HG03196 (cell line): Measurements from ENCODE around the gene CKS1B.

ENCODE experiments used
- ATAC-seq: cut with Tn5 transposase; IDR thresholded peaks from one replicate; pipeline ENCODE4 v1.9.1; 2021; ENCODE audit not compliant: unreplicated experiment

The CKS1B gene

DNA sequence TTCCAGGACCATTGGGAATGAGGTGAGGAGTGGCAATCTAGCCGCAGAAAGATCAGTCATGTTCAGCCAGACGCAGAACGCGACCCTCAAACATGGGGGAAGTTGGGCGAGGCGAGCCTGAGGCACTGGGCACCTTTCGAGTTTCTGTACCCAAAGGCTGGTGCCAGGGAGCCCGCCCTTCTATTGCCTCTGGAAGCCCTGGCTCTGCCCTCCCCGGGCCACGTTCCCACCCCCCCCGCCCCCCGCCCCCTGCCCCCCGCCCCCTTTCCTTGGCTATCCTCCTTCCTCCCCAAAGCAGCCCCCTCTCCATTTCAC lies 25.9 kb downstream of the CKS1B start:
- ATAC-seq: no peak

DNA sequence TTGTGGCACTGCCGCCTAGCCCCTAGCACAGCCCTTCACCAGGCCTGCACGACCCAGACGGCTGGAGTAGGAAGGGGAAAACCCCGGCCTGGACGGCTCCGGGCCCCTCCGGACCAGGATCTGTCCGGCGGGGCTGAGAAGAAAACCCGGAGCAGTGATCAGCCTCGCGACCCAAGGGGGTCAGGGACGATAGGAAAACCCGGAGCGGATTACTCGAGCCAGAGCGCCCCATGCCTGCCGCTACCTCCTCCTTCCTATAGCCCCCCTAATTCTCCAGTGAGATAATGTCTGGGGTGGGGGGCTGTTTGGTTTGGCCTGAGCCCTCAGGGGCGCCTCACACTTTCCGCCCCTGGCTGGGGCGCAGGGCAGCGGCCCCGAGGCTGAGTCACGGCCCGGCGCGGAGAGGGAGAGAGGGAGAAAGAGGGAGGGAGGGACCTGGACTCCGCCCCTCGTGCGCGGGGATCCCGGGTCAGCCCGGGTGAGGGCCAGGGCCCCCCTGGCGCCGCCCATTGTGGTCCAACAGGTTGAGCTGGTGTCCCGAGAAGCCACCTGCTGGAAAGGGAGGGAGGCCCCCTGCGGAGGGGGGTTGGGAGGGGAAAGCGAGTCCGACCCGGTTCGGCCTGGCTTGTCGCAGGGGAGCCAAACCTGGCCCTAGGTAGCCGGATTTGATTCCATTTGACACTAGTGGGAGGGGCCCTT lies 26.4 kb downstream of the CKS1B start:
- peak; percentile 35 for ATAC-seq

DNA sequence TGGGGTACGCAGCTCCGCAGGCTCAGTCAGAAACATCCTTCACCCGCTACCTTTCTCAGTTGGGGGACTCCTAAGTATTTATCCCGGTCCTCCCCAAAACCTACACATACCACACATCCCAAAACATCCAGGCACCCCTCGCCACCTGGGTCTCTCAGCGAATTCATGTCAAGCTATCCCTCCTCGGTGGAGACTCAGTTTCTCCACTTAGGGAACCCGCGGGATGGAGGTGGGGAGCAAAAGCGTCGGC lies 26.9 kb downstream of the CKS1B start:
- ATAC-seq: no peak

DNA sequence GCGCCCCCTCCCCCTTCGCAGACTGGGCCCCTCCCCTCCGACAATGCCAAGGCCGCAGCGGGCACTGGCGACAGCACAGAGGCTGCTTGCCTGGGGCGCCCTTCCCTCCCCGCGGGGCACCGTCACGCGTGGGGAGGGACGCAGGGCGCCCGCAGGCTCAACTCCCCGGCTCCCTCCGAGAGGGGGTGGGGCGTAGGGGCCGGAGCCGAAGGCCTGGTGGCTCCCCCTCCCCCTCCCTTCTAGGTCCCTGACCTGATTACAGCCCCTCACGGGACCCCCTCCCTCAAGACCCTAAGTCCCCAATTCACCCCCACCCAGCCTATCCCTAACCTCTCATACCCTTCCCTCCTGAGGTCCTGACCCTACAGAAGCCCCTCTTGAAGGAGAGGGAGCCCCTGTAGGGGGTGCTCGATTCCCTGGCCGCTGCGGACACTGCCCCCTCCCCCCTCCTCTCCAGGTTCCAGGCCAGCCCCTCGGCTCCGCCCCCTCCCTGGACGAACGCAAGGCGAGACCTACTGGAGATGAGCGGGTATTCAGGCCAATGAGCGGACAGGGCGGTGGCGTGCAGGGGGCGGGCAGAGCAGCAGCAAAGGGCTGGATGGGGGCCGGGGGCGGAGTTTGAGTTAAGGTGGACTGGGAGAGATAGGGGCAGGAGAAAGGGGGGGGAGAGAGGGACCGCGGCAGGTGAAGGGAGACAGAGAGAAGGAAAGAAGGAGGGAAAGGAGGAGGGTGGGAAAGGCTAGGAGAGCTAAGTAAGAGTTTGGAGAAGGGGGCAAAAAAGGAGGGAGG lies 27.4 kb downstream of the CKS1B start:
- peak; percentile 44 for ATAC-seq

DNA sequence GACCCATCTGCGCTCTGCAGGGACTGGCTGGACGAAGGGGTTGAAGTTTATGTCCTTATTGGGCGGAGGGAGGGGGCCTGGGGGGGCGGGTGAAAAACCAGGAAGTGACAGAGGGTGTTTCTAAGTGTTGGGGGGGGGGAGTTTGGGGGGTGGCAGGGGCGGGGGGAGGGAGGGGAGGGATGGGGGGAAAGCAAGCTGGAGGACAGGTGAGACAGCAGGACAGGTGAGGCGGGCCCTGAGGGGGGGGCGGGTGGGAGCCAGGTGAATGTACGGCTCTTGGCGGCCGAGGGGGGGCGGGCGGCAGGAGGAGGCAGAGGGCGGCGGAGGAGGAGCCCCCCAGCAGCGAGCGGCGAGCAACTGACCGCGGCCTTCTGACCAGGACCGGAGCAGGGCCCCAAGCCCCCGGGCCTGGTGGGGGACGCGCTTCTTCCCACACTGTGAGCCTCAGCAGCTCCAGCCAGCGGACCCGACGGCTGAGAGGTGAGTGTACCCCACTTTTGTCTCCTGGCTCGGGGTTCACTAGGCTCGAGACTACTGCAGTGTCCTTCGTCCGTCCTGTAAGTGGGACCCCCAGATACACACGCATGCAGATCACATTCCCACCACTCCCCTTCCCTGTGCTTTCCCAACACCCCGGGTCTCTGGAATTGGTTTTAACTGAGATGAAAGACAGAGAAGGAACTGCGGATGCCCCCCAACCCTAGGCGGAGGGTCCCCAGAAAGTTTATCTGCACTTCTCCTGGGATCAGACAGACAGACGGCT lies 28.2 kb downstream of the CKS1B start, which contains the start of gene ZBTB7B:
Gene ZBTB7B, plus strand, starts transcription at position 339 of the 763 bp plus-strand sequence. CDS start 11,859 bp downstream, outside the sequence.
- ATAC-seq: peak; percentile 1

DNA sequence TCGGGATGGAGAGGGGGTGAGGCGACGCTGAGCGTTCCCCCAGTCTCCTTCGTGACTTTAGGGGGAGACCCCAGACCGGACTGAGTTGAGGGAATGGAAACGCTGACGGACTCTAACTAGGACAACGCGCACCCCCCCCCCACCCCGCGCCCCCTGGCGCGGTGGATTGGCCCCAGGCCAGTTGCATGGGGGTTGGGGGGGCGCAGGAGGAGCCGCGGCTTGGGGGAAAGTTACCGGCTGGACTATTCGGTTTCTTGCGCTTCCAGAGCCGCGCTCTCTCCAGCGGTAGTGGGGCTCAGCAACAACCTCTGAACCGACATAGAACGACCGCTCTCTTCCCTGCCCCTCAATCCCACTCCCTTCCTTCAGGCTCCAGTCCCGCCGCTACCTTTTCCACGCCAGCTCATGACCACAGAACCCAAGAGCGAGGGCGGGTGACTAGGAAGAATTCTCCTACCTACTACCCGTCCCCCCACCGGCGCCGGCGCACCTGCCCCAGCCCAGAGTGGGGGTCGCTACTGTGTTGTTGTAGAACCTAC lies 28.8 kb downstream of the CKS1B start:
- no peak for ATAC-seq

DNA sequence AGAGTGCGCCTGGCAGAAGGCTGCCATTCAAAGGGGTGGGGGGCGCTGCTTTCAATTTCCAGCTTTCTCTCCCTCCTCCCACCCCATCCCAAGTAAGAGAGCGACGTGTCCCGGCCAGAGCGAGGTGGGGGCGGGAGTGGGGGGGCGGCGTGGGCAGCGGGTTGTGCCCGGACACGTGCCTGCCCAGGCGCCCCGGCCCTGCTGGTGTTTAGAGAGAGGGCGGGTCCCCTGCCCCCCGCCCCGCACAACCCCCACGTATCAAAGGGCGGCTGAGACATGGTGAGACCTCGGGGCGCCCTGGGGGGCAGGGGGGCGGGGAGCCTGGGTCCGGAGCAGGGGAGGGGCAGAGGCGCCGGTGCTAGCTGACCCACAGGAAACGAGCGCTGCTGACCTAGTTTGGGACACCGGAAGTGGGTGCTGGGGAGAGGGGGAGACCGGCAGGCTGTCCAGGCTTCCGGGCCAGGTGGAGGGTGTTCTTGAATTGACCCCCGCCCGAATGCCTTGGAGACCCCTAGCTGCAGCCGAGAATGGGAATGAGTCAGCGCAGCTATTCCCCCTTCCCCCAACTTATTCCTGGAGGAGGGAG lies 29.4 kb downstream of the CKS1B start:
- ATAC-seq: no peak

DNA sequence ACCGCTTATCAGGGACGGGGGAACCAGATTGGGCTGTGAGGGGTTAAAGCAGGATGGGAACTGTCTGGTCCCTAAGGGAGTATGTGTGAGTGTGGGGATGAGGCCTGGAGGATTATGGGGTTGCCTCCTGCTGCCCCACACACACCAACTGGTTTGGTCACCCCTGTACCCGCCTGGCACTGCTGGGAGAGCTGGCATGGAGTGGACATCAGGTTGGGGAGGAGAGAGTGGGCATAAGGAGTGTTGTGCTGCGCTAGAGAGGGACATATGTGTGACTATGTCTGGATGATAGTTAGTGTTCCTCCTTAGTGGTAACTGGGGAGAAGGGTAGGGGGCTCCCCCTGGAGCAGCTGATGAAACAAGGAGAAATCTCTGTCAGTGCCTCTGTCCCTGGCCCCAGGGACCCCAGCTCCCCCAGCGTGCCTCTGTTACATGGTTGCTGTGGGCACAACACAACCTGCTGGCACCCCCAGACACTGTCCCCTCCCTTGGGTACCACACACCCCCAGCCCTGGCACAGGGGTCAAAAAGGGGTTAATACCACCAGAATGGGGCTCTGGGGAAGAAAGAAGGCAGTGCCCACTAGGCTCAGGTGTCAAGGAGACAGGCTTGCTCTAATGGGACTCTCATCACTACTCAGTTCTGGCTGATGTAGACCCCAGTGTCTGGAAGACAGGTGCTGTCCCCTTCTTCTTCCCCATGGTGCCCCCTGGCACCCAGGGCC lies 30.0 kb downstream of the CKS1B start:
- ATAC-seq: no peak

DNA sequence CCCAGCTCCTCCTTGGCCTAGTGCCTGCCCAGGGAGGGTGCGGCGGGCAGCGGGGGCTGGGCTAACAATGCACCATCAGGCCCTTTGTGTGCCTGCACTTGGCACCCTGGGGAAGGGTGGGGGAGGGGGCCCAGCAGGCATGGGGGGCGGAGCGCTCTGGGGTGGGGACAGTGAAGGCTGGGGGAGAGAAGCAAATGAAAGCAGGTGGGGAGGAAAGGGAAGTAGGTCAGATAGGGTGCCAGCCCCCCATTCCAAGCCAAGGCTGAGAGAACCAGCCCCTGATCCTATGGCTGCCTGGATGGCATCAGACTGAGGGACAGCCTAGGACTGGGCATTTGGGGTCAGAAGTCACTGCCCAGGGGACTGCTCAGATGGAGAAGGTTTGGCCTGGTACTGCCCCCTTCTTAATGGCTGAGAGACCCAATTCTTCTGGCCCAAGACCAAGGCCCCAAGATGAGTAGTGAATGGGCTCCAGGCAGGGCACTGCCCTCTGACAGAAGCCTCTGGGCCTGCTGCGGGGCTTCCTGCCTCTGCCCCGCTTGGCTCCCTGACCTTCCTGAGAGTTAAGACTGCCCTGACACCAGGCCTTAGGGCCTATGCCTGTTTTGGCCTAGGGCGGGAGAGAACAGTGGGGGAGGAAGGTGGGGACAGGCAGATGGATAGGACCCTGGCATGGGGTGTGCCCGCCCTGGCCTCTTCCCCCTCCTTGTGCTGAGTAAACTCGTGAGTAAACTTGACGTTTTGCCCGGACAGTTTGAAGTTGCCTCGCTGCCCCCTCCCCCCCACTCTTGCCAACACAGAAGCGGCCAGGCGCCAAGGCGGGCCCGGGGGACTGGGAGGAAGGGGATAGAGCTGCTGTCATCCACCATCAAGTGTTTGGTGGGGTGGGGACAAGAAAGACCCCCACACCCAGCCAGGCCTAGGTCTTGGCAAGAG lies 30.9 kb downstream of the CKS1B start:
- ATAC-seq: no peak

DNA sequence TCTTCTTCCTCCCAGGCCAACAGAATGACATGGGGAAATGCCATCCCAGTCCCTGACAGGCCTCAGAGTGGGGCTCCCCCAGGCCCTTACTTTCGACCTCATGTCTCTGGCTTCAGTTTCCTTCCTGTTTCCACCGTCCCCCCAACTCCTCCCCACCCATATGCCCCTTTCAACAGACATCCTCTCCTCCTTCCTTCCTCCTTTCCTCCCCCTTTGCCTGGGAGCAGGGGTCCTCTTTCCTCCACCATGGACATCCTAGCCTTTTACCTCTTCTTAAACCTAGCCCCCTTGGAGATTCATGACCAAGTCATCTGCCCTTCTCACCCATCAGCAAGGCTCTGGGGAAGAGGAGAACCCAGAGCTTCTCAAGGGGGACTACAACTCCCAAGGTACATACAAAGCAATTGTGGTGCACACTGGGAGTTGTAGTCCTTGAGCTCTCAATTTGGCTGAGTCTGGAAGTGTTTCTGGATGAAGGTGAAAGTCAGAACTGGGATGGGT lies 32.2 kb downstream of the CKS1B start:
- no peak for ATAC-seq

DNA sequence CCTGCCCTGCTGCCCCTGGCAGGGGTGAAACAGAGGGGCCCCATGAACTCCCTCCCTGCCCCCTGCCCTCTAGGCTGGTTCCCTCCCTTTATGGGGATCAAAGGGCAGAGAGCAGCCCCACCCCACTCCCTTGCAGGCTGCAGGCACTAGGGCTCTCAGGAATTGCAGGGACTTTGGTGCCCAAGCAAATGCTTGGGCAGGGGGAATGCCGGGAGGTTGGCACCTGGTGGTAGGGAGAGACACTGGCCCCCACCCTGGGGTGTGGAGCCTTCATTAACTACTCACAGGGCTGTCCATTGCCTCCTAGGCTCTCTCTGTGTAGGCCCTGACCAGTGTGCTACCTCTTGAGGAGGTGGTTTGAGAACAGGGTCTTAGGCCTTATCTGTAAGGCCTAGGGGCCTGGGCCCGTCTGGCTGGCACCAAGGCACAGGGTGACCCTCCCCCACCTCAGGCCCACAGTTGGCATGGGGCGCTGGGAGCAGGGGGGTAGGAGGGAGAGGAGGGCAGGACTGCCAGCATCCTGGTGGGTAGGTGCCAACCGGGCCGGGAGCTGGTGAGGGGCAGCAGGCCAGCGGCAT lies 32.9 kb downstream of the CKS1B start:
- no peak for ATAC-seq

DNA sequence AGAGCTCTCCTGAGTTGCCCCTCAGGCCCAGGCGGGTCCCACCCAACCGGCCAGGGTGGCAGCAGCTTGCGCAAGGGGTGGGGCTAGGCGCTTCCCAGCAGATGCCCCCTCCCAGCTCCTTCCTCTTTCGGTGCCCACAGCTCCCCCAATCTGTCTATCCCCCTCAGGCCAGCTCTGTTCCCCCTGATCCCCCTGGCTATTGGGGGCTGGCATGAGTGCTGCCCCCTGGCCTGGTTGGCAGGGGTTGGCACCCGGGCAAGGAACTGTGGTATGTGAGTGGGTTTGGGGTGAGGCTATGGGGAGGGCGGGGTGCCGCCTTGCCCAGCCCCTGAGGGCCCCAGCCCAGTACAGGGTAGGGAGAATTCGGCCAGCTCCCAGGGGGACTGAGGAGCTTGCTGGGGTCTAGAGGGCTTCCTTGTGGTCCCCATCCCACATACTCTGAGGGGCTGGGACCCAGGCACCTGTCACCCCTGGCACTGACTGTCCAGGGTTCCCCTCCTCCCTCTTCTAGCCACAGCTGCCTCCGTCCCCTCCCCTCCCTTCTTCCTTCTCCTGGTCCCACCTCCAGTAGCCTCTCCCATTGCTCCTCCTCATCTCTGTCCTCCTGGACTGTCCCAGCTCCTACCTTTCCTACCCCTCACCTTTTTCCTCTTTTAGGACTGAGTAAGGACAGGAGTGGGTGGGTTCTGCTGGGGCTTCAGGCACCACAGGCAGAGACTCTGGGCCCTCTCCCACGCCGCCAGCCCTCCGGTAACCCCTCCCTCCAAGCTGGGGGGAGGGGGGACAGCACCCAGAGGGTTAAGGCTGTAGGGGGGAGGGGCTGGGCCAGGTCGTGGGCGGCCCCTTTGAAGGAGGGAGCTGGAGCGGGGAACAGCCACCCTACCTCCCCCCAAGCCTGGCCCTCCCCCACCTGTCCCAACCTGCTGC lies 33.8 kb downstream of the CKS1B start:
- ATAC-seq: no peak

DNA sequence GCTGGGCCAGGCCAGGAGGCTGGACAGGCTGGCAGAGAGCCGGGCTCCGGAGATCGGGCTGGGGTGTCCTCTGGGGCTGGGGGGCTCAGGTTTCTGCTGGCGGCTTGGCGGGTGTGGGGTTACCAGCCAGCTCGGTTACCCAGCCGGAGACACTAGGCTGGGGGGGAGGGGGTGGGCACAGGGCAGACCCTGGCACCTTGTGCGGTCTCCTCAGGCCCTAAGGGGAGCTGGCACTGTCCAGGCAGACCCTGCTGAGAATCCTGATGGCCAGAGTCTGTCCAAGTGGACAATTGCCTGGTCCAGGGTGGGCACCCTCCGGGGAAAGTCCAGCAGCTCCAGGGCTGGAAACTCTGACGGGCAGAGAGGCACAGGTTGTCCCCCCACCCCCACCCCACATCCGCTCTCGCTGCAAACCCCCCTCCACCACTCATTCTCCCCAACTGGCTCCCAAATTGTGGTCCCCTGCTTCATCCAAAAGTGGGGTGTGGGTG lies 34.8 kb downstream of the CKS1B start:
- no peak for ATAC-seq

DNA sequence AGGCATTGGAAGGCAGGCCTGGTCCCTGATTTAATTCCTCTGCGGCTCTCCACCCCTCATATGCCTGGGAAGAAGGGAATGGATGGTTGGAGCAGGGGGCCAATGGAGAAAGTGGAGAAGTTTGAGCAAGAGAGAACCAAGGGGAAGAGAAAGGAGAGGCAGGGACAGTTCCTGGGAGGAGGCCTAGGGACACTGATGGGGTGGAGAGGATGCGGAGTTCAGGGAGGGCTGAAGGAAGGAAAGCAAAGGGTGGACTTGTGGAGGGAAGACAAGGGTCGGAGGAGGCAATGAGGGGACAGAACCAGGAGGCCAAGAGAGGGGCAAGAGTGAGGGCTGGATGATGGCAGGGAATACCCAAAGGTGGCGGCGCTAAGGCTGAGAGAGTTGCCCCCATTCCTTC lies 35.3 kb downstream of the CKS1B start:
- ATAC-seq: no peak

DNA sequence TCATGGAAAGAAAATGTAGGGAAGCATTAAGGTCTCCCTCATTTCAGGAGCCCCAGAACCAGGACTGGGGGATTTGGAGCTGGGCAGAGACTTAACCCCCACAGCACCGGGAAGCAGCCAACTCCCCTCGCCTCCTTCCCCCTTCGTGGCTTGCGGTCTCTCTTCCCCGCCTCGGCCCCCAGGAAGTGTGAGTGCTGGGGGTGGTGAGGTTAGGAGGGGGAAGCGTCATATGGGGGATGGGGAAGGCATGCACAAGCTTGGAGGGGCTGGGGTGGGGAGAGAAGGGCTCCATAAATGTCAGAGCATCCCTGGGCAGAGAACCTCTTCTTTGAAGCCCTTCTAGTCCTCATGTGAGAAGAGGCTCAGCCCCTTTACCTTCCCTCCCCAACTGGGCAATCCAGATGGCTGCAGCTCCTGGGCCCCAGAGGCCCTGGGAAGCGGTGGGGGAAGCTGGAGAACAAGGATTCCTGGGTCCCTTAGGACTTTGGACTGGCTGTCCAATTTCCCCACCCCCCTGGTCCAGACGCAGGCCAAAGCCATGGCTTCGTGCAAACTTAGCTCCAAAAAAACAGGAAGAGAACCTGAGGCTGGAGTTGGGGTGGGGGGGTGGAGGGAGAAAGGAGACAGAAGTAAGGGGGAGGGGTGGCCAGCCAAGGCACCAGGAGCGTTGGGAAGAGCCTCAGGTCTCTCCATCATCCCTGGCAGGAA lies 35.9 kb downstream of the CKS1B start:
- ATAC-seq: no peak

DNA sequence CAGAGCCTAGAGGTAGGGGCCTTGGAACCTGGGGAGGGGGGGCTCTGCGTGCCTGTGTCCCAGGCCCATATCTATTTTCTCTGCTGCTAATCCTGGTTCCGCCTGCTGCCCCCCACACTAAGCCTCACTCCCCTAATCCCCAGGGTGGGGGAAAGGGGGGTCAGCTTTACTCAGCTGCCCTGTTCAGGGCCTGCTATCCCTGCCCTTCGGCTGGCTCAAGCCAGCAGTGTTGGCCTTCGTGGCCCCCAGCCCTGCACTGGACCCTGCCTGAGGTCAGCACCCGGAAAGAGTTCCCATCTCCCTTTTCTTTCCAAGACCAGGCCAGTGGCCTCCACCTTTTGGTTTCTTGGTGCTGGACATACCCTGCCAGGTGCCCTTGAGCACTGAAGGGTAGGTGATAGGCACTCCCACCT lies 36.5 kb downstream of the CKS1B start:
- ATAC-seq: no peak

DNA sequence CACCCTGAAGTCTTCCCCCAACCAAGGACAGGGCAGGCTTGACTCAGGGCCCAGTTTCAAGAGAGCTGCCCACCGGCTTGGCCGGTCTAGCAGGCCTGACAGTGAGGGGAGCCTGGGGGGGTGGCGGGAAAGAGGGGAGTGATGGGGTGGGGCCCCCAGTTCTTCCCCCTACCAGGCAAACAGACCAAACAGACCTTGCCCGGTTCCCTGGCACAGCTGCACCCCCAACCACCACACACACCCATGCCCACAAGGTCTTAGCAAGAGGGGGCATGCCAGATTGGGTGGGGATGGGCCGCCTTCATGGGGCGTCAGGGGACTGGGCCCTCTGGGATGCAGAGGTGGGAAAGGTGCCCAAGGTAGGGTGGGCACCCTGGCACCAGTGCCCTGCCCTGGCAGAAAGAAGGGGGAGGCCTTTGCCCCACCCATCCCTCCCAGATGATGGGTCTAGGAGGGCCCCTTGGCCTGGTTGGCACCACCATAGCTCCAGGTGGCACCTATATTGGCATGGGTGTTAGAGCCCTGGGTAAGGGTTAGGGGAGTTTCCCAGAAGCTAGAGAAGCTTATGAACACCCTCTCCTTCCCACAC lies 37.0 kb downstream of the CKS1B start:
- no peak for ATAC-seq
